Esophagus muscularis mucosa (tissue), 4 donors: ENCODE data around the gene GAB1. TPM values are rescaled to one million over a fixed set of nuclear protein-coding genes. Genes with fewer than 3 reads are reported as not detected.

Experiments used
- DNase-seq: peaks from one replicate; pipeline ENCODE4 v3.0.0-alpha.2; 2017; ENCODE audit errors: extremely low spot score
- H3K27ac ChIP-seq, 4 donors: fragments of 200-600 bp; sonication (generic); replicated peaks in 1 of 4; 1 replicate in 3 of 4; 2 replicates in 1 of 4; pipeline ENCODE4 v1.5.1; 2016 to 2019; ENCODE audit warnings: mild to moderate bottlenecking in 1 of 4
- H3K27me3 ChIP-seq, 4 donors: fragments of 200-600 bp; sonication (generic); one replicate each; pipeline versions ENCODE4 v1.5.1 to v1.6.0; 2016 to 2019
- H3K36me3 ChIP-seq, 4 donors: fragments of 200-600 bp; sonication (generic); one replicate each; pipeline ENCODE4 v1.5.1; 2016 to 2019
- H3K4me1 ChIP-seq, 4 donors: fragments of 200-600 bp; sonication (generic); one replicate each; pipeline ENCODE4 v1.5.1; 2016 to 2019
- H3K4me3 ChIP-seq, 4 donors: fragments of 200-600 bp; sonication (generic); 1 replicate in 2 of 4; 2 replicates in 2 of 4; pipeline ENCODE4 v1.5.1; 2016 to 2019; ENCODE audit warnings: mild to moderate bottlenecking in 4 of 4, moderate library complexity in 1 of 4
- H3K9me3 ChIP-seq, 4 donors: fragments of 200-600 bp; sonication (generic); 1 replicate in 3 of 4; 2 replicates in 1 of 4; pipeline ENCODE4 v1.5.1; 2016 to 2019
- CTCF ChIP-seq, 3 experiments: fragments of 200-600 bp in 2 of 3; fragments of 450-650 bp in 1 of 3; sonication (generic) in 2 of 3; IDR thresholded peaks; one replicate each; pipeline ENCODE4 v1.5.1; 2017 to 2019; ENCODE audit warnings: antibody characterized with exemption in 3 of 3, mild to moderate bottlenecking in 2 of 3, moderate library complexity in 1 of 3
- EP300 ChIP-seq: sonication (generic); formaldehyde crosslinking; IDR thresholded peaks from one replicate; pipeline ENCODE4 v1.6.1; 2017; ENCODE audit warnings: antibody characterized with exemption
- POLR2A ChIP-seq: fragments of 450-650 bp; IDR thresholded peaks from one replicate; pipeline ENCODE4 v1.6.1; 2017; ENCODE audit warnings: antibody characterized with exemption, moderate library complexity, mild to moderate bottlenecking, low read depth
- POLR2AphosphoS5 ChIP-seq, 2 donors: sonication (generic); formaldehyde crosslinking; IDR thresholded peaks; one replicate each; pipeline ENCODE4 v1.6.1; 2017; ENCODE audit warnings: antibody characterized with exemption in 2 of 2
- WGBS: methylation state at CpG from one replicate; pipeline ENCODE4 v1.1.5; 2018; 5-methylcytosine and 5-hydroxymethylcytosine counted together
- intact Hi-C: fragments of 100-400 bp; cut with DNase I; formaldehyde crosslinking; loops from one replicate; pipeline ENCODE4 v1.15.1; 2023
- total RNA-seq, 4 donors: library from RNA; depleted of rRNA; stranded (reverse); fragments of >200 nt; gene quantifications; one replicate each; pipeline versions ENCODE4 v1.1.0 to v1.2.1, GENCODE V29; 2016

Gene GAB1
- 100 to 1,000 TPM in 2 of 4 donors, 10 to 100 TPM in 2; 73.5 to 117 (median 98.8) TPM for total RNA-seq

DNA sequence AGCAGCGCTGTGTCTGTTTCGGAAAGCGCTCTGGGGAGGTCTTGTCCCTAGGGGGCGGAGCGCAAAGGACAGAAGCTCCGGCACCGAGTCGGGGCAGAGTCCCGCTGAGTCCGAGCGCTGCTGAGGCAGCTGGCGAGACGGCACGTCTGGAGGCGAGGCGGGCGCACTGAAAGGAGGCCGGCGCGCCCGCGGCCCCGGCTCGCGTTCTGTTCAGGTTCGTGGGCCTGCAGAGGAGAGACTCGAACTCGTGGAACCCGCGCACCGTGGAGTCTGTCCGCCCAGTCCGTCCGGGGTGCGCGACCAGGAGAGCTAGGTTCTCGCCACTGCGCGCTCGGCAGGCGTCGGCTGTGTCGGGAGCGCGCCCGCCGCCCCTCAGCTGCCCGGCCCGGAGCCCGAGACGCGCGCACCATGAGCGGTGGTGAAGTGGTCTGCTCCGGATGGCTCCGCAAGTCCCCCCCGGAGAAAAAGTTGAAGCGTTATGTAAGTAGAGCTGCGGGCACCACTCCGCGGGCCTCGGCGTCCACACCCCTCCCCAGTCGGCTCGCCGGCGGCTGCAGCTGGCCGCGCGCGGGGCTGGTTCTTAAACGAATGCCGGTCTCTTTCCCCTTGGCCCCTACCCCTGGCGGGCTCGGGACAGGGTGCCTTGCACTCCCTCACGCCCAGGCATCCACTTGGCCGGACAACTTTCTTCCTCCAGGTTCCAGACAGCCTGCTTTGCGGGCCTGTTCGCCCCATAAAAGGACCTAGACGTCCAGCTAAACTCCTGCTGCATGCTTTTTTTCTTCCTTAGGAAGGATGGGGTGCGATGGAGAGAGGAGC is at the start of gene GAB1:
TSS of gene GAB1 (plus strand) at position 96 of the 819 bp plus-strand sequence. CDS start at position 409, 313 bp downstream.
- Histone ChIP-seq H3K27ac (peak within 1 kb of the TSS; percentile 92 to 97 (median 94)), H3K4me3 (peak within 1 kb of the TSS; percentile 90 to 97 (median 95)), H3K36me3 (no peaks in the 10 kb centered on the region), H3K27me3 (peaks cover 0 to 4% (median 0%) of the 10 kb centered on the region in 4 donors), H3K4me1 (peaks cover 30 to 51% (median 47%) of the 10 kb centered on the region in 4 donors), H3K9me3 (no peaks in the 10 kb centered on the region)
- intact Hi-C loops: loop anchor here (2.0 to 5.0 kb wide), 3 partner anchors 45 to 145 kb away; no protein-coding TSS in a partner anchor
- TF ChIP-seq CTCF (IDR thresholded peaks at IDR 0.05) (peak in 2 of 3 experiments; percentile 27 to 29), EP300 (no peak), POLR2A (peak; percentile 11), POLR2AphosphoS5 (IDR thresholded peaks at IDR 0.05) (peak; percentile 28 to 71)
- 0% methylated on average over 23 of the region's 81 CpGs for WGBS
- peak; percentile 94 for DNase-seq

GRCh38 chr4:143287572-143287923 is 49.1 kb upstream of the GAB1 start:
- Histone ChIP-seq H3K4me3 (no peak overlapping the region), H3K36me3 (no peaks in the 10 kb centered on the region), H3K4me1 (peaks cover 8 to 73% (median 68%) of the 10 kb centered on the region in 4 donors), H3K9me3 (no peaks in the 10 kb centered on the region), H3K27ac (peak overlapping the region; percentile 79 to 88 (median 84)), H3K27me3 (no peaks in the 10 kb centered on the region)
- TF ChIP-seq CTCF (IDR thresholded peaks at IDR 0.05) (no peak), POLR2AphosphoS5 (IDR thresholded peaks at IDR 0.05) (no peak), POLR2A (no peak), EP300 (no peak)
- WGBS: 66% methylated on average over 3 of the region's 3 CpGs
- DNase-seq: peak; percentile 31
- intact Hi-C loops: no loop called here

GRCh38 chr4:143288171-143288570 is 48.5 kb upstream of the GAB1 start:
- H3K4me1 ChIP-seq: peaks cover 8 to 80% (median 74%) of the 10 kb centered on the region in 4 donors
- DNase-seq: peak; percentile 60
- H3K36me3 ChIP-seq: no peaks in the 10 kb centered on the region
- intact Hi-C loops: no loop called here
- H3K9me3 ChIP-seq: no peaks in the 10 kb centered on the region
- no peaks in the 10 kb centered on the region for H3K27me3 ChIP-seq
- H3K27ac ChIP-seq: peak overlapping the region; percentile 79 to 88 (median 84)
- 63% methylated on average over 4 of the region's 4 CpGs for WGBS
- TF ChIP-seq POLR2A (no peak), CTCF (IDR thresholded peaks at IDR 0.05) (no peak), POLR2AphosphoS5 (IDR thresholded peaks at IDR 0.05) (no peak), EP300 (no peak)
- no peak overlapping the region for H3K4me3 ChIP-seq

DNA sequence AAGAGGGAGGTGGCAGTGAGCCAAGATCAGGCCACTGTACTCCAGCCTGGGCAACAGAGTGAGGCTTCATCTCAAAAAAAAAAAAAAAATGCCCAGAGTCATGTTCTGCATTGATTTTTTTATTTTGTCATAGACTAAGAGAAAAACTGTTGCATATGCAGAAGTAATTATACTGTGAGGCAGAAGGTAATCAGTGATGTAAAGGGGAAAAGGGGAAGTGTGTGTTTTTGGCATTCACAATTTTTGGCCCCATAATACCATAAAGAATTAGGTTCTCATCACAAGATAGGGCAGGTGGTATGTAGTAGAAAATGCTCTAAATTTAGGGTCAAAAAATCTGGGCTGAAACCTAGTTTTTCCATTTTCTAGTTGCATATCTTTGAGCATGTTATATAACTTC is 47.3 kb upstream of the GAB1 start:
- H3K27ac ChIP-seq: peak overlapping the region in 2 of 4 donors; percentile 79 to 88
- no peaks in the 10 kb centered on the region for H3K27me3 ChIP-seq
- peaks cover 15 to 92% (median 86%) of the 10 kb centered on the region in 4 donors for H3K4me1 ChIP-seq
- no peak overlapping the region for H3K4me3 ChIP-seq
- no peaks in the 10 kb centered on the region for H3K9me3 ChIP-seq
- H3K36me3 ChIP-seq: no peaks in the 10 kb centered on the region
- intact Hi-C loops: no loop called here
- TF ChIP-seq EP300: no peak
- DNase-seq: no peak

DNA sequence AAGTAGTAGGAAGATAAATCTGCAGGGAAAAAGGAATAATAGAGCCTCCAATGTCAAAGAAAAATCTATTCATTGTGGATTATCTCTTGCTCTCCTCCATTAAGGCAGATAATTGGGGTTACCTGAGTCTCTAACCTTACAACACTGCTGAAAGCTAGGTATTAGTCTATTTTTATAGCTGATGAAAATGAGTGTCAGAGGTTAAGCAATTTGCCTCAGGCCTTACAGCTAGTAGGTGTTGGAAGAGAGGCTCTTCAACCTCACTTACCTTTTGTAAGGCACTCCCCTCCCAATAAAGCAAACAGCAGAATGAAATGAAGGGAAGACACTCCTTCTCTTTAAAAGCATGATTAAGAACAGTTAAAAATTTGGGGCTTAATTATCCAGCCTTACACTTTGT is 45.4 kb upstream of the GAB1 start:
- no peaks in the 10 kb centered on the region for H3K36me3 ChIP-seq
- H3K9me3 ChIP-seq: no peaks in the 10 kb centered on the region
- no peaks in the 10 kb centered on the region for H3K27me3 ChIP-seq
- H3K4me3 ChIP-seq: no peak overlapping the region
- DNase-seq: no peak
- H3K27ac ChIP-seq: peak overlapping the region; percentile 34 to 79 (median 58)
- TF ChIP-seq EP300 (no peak), POLR2AphosphoS5 (IDR thresholded peaks at IDR 0.05) (no peak), CTCF (IDR thresholded peaks at IDR 0.05) (no peak), POLR2A (no peak)
- intact Hi-C loops: loop anchor here (5.0 kb wide), 2 partner anchors 39 to 46 kb away; partner anchors contain the start of gene GAB1
- H3K4me1 ChIP-seq: peaks cover 21 to 87% (median 84%) of the 10 kb centered on the region in 4 donors
